Bronchial epithelial cell (primary cell): Measurements from ENCODE around the gene PCYOX1L. TPM values are rescaled to one million over a fixed set of nuclear protein-coding genes. Genes with fewer than 3 reads are reported as not detected.
A peak's percentile ranks its signal among the peaks of the same experiment; 100 is the strongest.

Experiments used
- DNase-seq: peaks from one replicate; pipeline ENCODE4 v3.0.0-alpha.2; 2010; ENCODE audit warnings: low read depth
- FAIRE-seq: peaks from 2 replicates; lab custom pipeline; 2011; peaks lifted over from hg19 to GRCh38; lab: Jason Lieb, UNC
- H3K27me3 ChIP-seq: 2 replicates; pipeline ENCODE4 v1.5.1; 2011; ENCODE audit warnings: low read length; ENCODE audit not compliant: control insufficient read depth, insufficient read depth
- H3K36me3 ChIP-seq: 2 replicates; pipeline ENCODE4 v1.5.1; 2011; ENCODE audit warnings: low read length; ENCODE audit not compliant: control insufficient read depth, insufficient read depth
- H3K4me3 ChIP-seq: 2 replicates; pipeline ENCODE4 v1.5.1; 2011; ENCODE audit warnings: mild to moderate bottlenecking, low read depth, low read length, control low read depth
- total RNA-seq: library from RNA; depleted of rRNA; stranded (reverse); fragments of >200 nt; gene quantifications from 2 replicates; pipeline ENCODE4 v1.2.1, GENCODE V29; 2014
- TF ChIP-seq, protein P1 (sequence below): IDR thresholded peaks from 2 replicates; pipeline ENCODE4 v1.5.1; 2011; ENCODE audit warnings: mild to moderate bottlenecking, moderate library complexity, low read length, control low read depth, inconsistent platforms; ENCODE audit not compliant: insufficient read depth, severe bottlenecking

Gene PCYOX1L, protein sequence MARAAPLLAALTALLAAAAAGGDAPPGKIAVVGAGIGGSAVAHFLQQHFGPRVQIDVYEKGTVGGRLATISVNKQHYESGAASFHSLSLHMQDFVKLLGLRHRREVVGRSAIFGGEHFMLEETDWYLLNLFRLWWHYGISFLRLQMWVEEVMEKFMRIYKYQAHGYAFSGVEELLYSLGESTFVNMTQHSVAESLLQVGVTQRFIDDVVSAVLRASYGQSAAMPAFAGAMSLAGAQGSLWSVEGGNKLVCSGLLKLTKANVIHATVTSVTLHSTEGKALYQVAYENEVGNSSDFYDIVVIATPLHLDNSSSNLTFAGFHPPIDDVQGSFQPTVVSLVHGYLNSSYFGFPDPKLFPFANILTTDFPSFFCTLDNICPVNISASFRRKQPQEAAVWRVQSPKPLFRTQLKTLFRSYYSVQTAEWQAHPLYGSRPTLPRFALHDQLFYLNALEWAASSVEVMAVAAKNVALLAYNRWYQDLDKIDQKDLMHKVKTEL
- 4.2 and 8.4 TPM in 2 replicates for total RNA-seq

DNA sequence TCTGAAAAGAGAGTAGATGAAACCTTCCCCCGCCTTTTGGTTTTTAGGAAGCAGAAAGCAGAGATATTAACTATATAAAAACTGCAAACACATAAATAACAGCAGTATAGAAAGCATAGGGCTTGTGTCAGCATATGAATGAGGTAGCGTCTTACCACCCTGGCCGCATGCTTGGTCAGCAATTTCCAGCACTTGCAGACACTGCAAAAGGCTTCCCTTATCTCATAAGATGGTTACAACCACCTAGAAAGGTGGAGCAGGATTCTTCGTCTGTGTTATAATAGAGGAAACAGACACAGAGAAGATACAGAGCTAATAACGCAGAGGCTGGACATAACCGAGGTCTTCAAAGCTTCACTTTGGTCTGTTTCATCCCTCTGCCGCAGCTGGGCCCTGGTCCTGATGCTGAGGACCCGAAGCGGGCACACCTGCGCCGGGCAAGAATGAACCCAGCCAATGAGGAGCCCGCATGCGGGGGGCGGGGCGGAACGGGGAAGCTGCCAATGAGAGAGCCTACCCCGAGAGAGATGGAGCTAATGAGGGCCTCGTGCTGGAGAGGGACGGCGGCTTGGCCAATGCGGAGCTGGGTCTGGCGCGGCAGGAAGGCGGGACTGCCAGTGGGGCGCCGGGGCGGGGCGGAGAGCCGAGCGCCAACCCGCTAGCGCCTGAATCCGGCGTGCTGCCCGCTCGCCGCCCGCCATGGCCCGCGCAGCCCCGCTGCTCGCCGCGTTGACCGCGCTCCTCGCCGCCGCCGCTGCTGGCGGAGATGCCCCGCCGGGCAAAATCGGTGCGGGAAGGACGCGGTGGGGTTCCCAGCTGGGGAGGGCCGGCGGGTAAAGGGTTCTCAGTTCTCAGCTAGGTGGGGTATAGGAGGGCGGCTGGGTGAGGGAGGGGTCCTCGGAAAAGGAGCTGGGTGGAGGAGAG, at the start of gene PCYOX1L:
TSS of gene PCYOX1L (plus strand) at position 677 of the 924 bp plus-strand sequence. CDS start at position 700, 23 bp downstream.
- DNase-seq (peak; percentile 88), FAIRE-seq (no peak)
- TF ChIP-seq, protein P1, sequence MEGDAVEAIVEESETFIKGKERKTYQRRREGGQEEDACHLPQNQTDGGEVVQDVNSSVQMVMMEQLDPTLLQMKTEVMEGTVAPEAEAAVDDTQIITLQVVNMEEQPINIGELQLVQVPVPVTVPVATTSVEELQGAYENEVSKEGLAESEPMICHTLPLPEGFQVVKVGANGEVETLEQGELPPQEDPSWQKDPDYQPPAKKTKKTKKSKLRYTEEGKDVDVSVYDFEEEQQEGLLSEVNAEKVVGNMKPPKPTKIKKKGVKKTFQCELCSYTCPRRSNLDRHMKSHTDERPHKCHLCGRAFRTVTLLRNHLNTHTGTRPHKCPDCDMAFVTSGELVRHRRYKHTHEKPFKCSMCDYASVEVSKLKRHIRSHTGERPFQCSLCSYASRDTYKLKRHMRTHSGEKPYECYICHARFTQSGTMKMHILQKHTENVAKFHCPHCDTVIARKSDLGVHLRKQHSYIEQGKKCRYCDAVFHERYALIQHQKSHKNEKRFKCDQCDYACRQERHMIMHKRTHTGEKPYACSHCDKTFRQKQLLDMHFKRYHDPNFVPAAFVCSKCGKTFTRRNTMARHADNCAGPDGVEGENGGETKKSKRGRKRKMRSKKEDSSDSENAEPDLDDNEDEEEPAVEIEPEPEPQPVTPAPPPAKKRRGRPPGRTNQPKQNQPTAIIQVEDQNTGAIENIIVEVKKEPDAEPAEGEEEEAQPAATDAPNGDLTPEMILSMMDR = no peak

DNA sequence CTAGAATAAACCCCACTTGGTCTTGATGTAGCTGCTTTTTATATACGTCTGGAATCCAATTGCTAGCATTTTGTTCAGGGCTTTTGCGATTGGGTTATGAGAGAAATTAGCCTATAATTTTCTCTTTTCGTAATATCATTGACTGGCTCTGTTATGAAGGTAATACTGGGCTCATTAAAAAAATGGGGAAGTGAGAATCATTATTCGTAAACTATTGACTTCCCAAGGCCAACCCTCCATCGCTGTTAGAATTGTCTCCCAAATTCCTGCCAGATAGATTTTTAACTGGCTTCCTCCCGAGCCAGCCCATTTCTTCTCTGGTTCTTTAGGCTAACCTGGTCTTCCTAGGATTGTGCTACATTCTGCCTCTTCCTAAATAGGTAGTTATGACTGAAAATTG, 48.5 kb upstream of the PCYOX1L start:
- no peaks in the 10 kb centered on the region for H3K27me3 ChIP-seq
- H3K4me3 ChIP-seq = no peak overlapping the region
- no peak for FAIRE-seq
- DNase-seq = no peak
- H3K36me3 ChIP-seq = no peaks in the 10 kb centered on the region
- TF ChIP-seq, protein P1 = no peak

More for the DNA sequence above, at the start of gene PCYOX1L:
- peak within 1 kb of the TSS; percentile 67 for H3K4me3 ChIP-seq
- no peaks in the 10 kb centered on the region for H3K27me3 ChIP-seq
- peaks cover 1% of the 10 kb centered on the region for H3K36me3 ChIP-seq

DNA sequence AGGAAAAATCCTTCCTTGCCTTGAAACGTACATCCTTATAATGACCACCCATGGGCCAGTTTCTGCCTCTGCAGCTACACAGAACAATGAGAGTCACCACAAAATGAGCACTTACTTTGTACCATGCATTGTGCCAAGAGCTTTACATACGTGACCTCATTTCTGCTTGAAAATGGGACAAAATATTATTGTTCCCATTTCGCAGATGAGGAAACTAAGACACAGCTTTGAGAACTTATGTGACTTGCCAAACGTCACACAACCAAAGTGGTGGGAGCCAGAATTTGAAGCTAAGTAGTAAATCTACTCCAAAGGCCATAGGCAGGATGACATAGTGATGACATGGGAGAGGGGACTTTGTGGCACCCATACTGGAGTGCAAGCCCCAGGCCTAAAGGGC, 47.4 kb upstream of the PCYOX1L start:
- no peak overlapping the region for H3K4me3 ChIP-seq
- FAIRE-seq (no peak), DNase-seq (no peak)
- no peaks in the 10 kb centered on the region for H3K36me3 ChIP-seq
- H3K27me3 ChIP-seq = no peaks in the 10 kb centered on the region
- TF ChIP-seq, protein P1 = no peak

DNA sequence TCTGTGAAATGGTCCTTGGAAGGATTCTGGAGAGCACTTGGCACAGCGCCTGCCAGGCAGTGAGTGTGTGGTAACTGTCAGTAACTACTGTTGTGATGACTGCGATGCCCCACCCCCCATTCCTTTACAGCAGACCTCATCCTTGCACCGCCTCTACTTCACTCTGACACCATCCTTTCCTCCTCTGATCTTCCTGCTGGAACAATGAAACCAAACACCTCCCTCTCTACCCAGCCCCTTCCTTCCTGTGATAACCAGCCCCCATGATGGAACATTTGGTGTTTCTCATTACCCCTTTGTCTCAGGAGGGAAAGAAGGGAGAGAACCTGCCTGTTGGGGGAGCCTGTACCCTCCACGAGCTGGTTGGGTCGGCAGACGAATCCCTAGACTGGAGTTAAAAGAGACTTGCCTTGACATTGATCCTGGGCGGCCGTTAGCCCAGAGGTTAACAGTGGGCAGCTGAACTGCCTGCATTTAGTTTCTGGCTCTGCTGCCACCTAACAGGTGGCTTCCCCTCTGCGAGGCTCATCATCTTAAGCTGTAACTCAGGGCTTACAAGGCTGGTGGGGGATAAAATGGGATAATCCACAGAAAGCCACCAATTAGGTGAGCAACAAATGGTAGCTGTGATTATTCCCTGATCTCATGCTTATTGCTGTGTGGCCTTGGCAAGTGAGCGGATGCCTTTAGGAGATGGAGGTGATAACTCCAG, 46.7 kb upstream of the PCYOX1L start:
- TF ChIP-seq, protein P1 = no peak
- no peak overlapping the region for H3K4me3 ChIP-seq
- FAIRE-seq (no peak), DNase-seq (peak; percentile 66)
- H3K36me3 ChIP-seq = no peaks in the 10 kb centered on the region
- H3K27me3 ChIP-seq = no peaks in the 10 kb centered on the region

DNA sequence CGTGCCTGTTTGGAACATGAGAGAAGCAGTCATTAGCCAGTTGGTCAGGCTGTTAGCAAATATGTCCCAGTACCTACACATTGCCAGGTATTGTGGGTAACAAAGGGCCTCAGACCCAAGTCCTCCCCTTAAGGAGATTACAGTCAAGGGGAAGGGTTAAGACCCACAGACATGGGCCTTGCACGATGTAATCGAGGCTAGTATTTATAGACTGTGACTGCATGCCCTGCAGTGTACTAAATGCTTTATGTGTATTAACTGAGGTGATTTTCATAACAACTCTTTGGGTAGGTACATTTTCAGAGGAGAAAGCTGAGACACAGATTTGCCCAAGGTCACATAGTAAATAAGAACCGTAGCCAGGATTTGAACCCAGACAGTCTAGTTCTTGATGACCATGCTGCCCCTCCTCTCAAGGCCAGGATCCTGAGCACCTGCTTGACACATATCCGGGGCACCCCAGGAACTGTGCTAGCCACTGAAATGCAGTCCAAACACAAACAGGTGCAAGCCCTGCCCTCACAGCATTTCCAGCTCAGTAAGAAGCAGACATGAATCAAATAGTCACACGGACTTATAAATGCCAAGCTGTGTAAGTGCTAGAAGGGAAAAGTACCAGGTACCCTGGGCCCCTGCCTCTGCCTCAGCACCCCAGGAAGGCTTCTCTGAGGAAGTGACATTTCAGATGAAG, 44.5 kb upstream of the PCYOX1L start:
- Histone ChIP-seq H3K36me3 (no peaks in the 10 kb centered on the region), H3K27me3 (no peaks in the 10 kb centered on the region), H3K4me3 (no peak overlapping the region)
- DNase-seq = no peak
- TF ChIP-seq, protein P1 = no peak
- FAIRE-seq = no peak
